Keratinocyte (primary cell): Measurements from ENCODE around the gene TPCN2. TPM values are rescaled to one million over a fixed set of nuclear protein-coding genes. Genes with fewer than 3 reads are reported as not detected.

Experiments
- DNase-seq: peaks from one replicate; pipeline ENCODE4 v3.0.0-alpha.2; 2011; ENCODE audit warnings: low read depth, missing footprints, low spot score
- FAIRE-seq: peaks from 2 replicates; lab custom pipeline; 2011; peaks lifted over from hg19 to GRCh38; lab: Jason Lieb, UNC
- H2AFZ ChIP-seq: 2 replicates; pipeline ENCODE4 v1.6.0; 2012; ENCODE audit warnings: low read length, control low read depth, inconsistent platforms; ENCODE audit not compliant: control insufficient read depth
- H3K27ac ChIP-seq: 2 replicates; pipeline ENCODE4 v1.5.1; 2011; ENCODE audit warnings: low read length; ENCODE audit not compliant: control insufficient read depth, insufficient read depth
- H3K27me3 ChIP-seq: 3 replicates; pipeline ENCODE4 v1.6.0; 2011; ENCODE audit warnings: low read length; ENCODE audit not compliant: control insufficient read depth, insufficient read depth; ENCODE audit errors: extremely low read depth
- H3K36me3 ChIP-seq, 2 experiments: 2 replicates in 1 of 2; 3 replicates in 1 of 2; pipeline ENCODE4 v1.5.1; 2011; ENCODE audit warnings: low read length in 2 of 2, mild to moderate bottlenecking in 1 of 2; ENCODE audit not compliant: control insufficient read depth in 2 of 2, insufficient read depth in 2 of 2; ENCODE audit errors: extremely low read depth in 1 of 2
- H3K4me1 ChIP-seq: 3 replicates; pipeline ENCODE4 v1.5.1; 2011; ENCODE audit warnings: low read length; ENCODE audit not compliant: control insufficient read depth, insufficient read depth; ENCODE audit errors: extremely low read depth
- H3K4me2 ChIP-seq: 3 replicates; pipeline ENCODE4 v1.6.0; 2011; ENCODE audit warnings: low read depth, low read length; ENCODE audit not compliant: control insufficient read depth, insufficient read depth; ENCODE audit errors: extremely low read depth
- H3K4me3 ChIP-seq, 3 experiments: fragments of 200-600 bp in 1 of 3; sonication (generic) in 1 of 3; 2 replicates in 2 of 3; 3 replicates in 1 of 3; pipeline ENCODE4 v1.5.1; 2011 to 2016; ENCODE audit warnings: low read length in 3 of 3, mild to moderate bottlenecking in 3 of 3, control low read depth in 2 of 3, inconsistent platforms in 1 of 3, low read depth in 1 of 3, mixed read lengths in 1 of 3, mixed run types in 1 of 3, moderate library complexity in 1 of 3; ENCODE audit not compliant: control insufficient read depth in 2 of 3, insufficient read depth in 2 of 3; ENCODE audit errors: extremely low read depth in 1 of 3
- H3K79me2 ChIP-seq: 2 replicates; pipeline ENCODE4 v1.6.0; 2012; ENCODE audit warnings: low read length; ENCODE audit not compliant: control insufficient read depth, insufficient read depth
- H3K9ac ChIP-seq: 3 replicates; pipeline ENCODE4 v1.6.0; 2011; ENCODE audit warnings: low read length; ENCODE audit not compliant: control insufficient read depth, insufficient read depth; ENCODE audit errors: extremely low read depth
- H3K9me1 ChIP-seq: 3 replicates; pipeline ENCODE4 v1.6.0; 2011; ENCODE audit warnings: low read length; ENCODE audit not compliant: control insufficient read depth, insufficient read depth; ENCODE audit errors: extremely low read depth
- H3K9me3 ChIP-seq: 2 replicates; pipeline ENCODE4 v1.5.1; 2012; ENCODE audit warnings: low read depth, low read length; ENCODE audit not compliant: control insufficient read depth
- H4K20me1 ChIP-seq: 3 replicates; pipeline ENCODE4 v1.6.0; 2011; ENCODE audit warnings: low read length; ENCODE audit not compliant: control insufficient read depth, insufficient read depth; ENCODE audit errors: extremely low read depth
- EZH2 ChIP-seq: IDR thresholded peaks from one replicate; pipeline ENCODE4 v1.6.1; 2012; ENCODE audit warnings: inconsistent platforms, mild to moderate bottlenecking, low read length, moderate library complexity
- dilution Hi-C: fragments of 300-500 bp; cut with MboI; formaldehyde crosslinking; loops from one replicate; pipeline ENCODE4 v1.7.0; 2020; ENCODE audit warnings: low sequenced_read_pairs; ENCODE audit not compliant: extremely low pct_ligation_motif_present
- polyA plus RNA-seq, 5 experiments: library from polyadenylated mRNA; depleted of rRNA in 3 of 5; stranded (reverse) in 3 of 5; stranded (forward) in 1 of 5; unstranded in 1 of 5; fragments of >200 nt; gene quantifications; 1 replicate in 1 of 5; 2 replicates in 3 of 5; 3 replicates in 1 of 5; pipeline versions ENCODE4 v1.2.1 to v1.2.3, GENCODE V29; 2011 to 2012; ENCODE audit warnings: missing spikeins in 2 of 5, low read depth in 1 of 5, low replicate concordance in 1 of 5
- TF ChIP-seq, protein P1 (sequence below), 3 experiments: IDR thresholded peaks in 1 of 3; conservative IDR thresholded peaks in 1 of 3; optimal IDR thresholded peaks in 1 of 3; 2 replicates in 2 of 3; 3 replicates in 1 of 3; pipeline versions ENCODE3 to v1.5.1; 2011; ENCODE audit warnings: low read length in 3 of 3, mild to moderate bottlenecking in 3 of 3, moderate library complexity in 2 of 3, control low read depth in 1 of 3, inconsistent platforms in 1 of 3; ENCODE audit not compliant: insufficient read depth in 2 of 3; ENCODE audit errors: extremely low read depth in 1 of 3

The TPCN2 gene
- polyA plus RNA-seq, 1 donor (not counting 4 experiments of a cell fraction or from before 2014, with no cell fraction given): 7.7 TPM

- H2AFZ ChIP-seq: no peak overlapping the region
- DNase-seq (no peak), FAIRE-seq (no peak)
- no peak overlapping the region for H3K27ac ChIP-seq
- no peaks in the 10 kb centered on the region for H3K79me2 ChIP-seq
- no peak overlapping the region for H3K9ac ChIP-seq
- H3K9me3 ChIP-seq: no peaks in the 10 kb centered on the region
- H3K9me1 ChIP-seq: no peaks in the 10 kb centered on the region
- no peaks in the 10 kb centered on the region for H3K36me3 ChIP-seq
- TF ChIP-seq, protein P1, sequence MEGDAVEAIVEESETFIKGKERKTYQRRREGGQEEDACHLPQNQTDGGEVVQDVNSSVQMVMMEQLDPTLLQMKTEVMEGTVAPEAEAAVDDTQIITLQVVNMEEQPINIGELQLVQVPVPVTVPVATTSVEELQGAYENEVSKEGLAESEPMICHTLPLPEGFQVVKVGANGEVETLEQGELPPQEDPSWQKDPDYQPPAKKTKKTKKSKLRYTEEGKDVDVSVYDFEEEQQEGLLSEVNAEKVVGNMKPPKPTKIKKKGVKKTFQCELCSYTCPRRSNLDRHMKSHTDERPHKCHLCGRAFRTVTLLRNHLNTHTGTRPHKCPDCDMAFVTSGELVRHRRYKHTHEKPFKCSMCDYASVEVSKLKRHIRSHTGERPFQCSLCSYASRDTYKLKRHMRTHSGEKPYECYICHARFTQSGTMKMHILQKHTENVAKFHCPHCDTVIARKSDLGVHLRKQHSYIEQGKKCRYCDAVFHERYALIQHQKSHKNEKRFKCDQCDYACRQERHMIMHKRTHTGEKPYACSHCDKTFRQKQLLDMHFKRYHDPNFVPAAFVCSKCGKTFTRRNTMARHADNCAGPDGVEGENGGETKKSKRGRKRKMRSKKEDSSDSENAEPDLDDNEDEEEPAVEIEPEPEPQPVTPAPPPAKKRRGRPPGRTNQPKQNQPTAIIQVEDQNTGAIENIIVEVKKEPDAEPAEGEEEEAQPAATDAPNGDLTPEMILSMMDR (optimal IDR thresholded peaks at IDR 0.05 in 1 of 3, IDR thresholded peaks at IDR 0.05 in 1 of 3, conservative IDR thresholded peaks at IDR 0.05 in 1 of 3; ENCODE audit: extremely low read depth in 1 of 3, insufficient read depth in 2 of 3, low read length in 3 of 3): no peak
- no peak for TF ChIP-seq EZH2
- no peaks in the 10 kb centered on the region for H3K4me1 ChIP-seq
- H3K27me3 ChIP-seq: peaks cover 20% of the 10 kb centered on the region
- no peaks in the 10 kb centered on the region for H4K20me1 ChIP-seq
- no peak overlapping the region for H3K4me2 ChIP-seq
- H3K4me3 ChIP-seq: no peak overlapping the region
- dilution Hi-C loops: no loop called here
Measured at GRCh38 chr11:69018924-69019323, 29.8 kb upstream of the TPCN2 start.

GRCh38 chr11:69022260-69022659 is 26.5 kb upstream of the TPCN2 start:
- Histone ChIP-seq H3K4me2 (no peak overlapping the region), H3K9me3 (no peaks in the 10 kb centered on the region), H2AFZ (no peak overlapping the region), H3K79me2 (no peaks in the 10 kb centered on the region), H3K9me1 (no peaks in the 10 kb centered on the region), H3K4me1 (no peaks in the 10 kb centered on the region), H3K27ac (no peak overlapping the region), H3K36me3 (no peaks in the 10 kb centered on the region), H3K4me3 (no peak overlapping the region), H3K9ac (no peak overlapping the region), H4K20me1 (no peaks in the 10 kb centered on the region), H3K27me3 (peaks cover 8% of the 10 kb centered on the region)
- FAIRE-seq: no peak
- TF ChIP-seq EZH2: no peak
- TF ChIP-seq, protein P1 (optimal IDR thresholded peaks at IDR 0.05 in 1 of 3, IDR thresholded peaks at IDR 0.05 in 1 of 3, conservative IDR thresholded peaks at IDR 0.05 in 1 of 3; ENCODE audit: extremely low read depth in 1 of 3, insufficient read depth in 2 of 3, low read length in 3 of 3): no peak
- no peak for DNase-seq
- dilution Hi-C loops: no loop called here
